NAMALWA (cell line): ENCODE measurements around the gene AGO4.
"Not testable (repeated sequence)": the region's sequence is repeated elsewhere in the genome, so short reads cannot be mapped to it uniquely, and the experiment has no call there.

Experiments used
- DNase-seq: peaks from one replicate; pipeline ENCODE4 v3.0.0-alpha.2; 2015; ENCODE audit warnings: low spot score

The AGO4 gene

GRCh38 chr1:35863881-35864625, 56.2 kb downstream of the AGO4 start:
- DNase-seq, result no peak

- DNase-seq, result no peak
Observed at GRCh38 chr1:35864813-35865212, 57.0 kb downstream of the AGO4 start.

- no peak for DNase-seq
Observed at GRCh38 chr1:35866991-35867390, 59.2 kb downstream of the AGO4 start.

- DNase-seq, result not testable (repeated sequence)
Observed at GRCh38 chr1:35869245-35869950, 61.6 kb downstream of the AGO4 start.

- DNase-seq, result no peak
Observed at GRCh38 chr1:35870651-35871309, 63.0 kb downstream of the AGO4 start.

GRCh38 chr1:35873243-35873750, 65.5 kb downstream of the AGO4 start:
- DNase-seq, result no peak

GRCh38 chr1:35874115-35874514, 66.3 kb downstream of the AGO4 start:
- DNase-seq, result not testable (repeated sequence)

GRCh38 chr1:35876988-35877387, 69.2 kb downstream of the AGO4 start:
- DNase-seq, result peak; percentile 35

- no peak for DNase-seq
Observed at GRCh38 chr1:35881850-35882273, 74.0 kb downstream of the AGO4 start.

GRCh38 chr1:35882586-35882944, 74.7 kb downstream of the AGO4 start:
- no peak for DNase-seq

- DNase-seq, result peak; percentile 95
Observed at GRCh38 chr1:35882945-35883634, 75.3 kb downstream of the AGO4 start, which contains the start of gene AGO1. TSS of gene AGO1 (plus strand) at chr1:35883209. CDS start at chr1:35883422, 213 bp downstream.

- peak; percentile 50 for DNase-seq
Observed at GRCh38 chr1:35883635-35884101, 75.9 kb downstream of the AGO4 start.

GRCh38 chr1:35884934-35885333, 77.1 kb downstream of the AGO4 start:
- DNase-seq, result no peak

- peak; percentile 19 for DNase-seq
Observed at GRCh38 chr1:35885961-35886558, 78.2 kb downstream of the AGO4 start.

GRCh38 chr1:35886577-35887431, 79.0 kb downstream of the AGO4 start:
- DNase-seq, result peak; percentile 31

- no peak for DNase-seq
Observed at GRCh38 chr1:35887508-35887907, 79.7 kb downstream of the AGO4 start.

- DNase-seq, result no peak
Observed at GRCh38 chr1:35888255-35888654, 80.4 kb downstream of the AGO4 start.

GRCh38 chr1:35888981-35889380, 81.2 kb downstream of the AGO4 start:
- DNase-seq, result not testable (repeated sequence)

- DNase-seq, result no peak
Observed at GRCh38 chr1:35893051-35893879, 85.4 kb downstream of the AGO4 start.

- DNase-seq, result peak; percentile 34
Observed at GRCh38 chr1:35894183-35894582, 86.4 kb downstream of the AGO4 start.
